VCaP (cell line): ENCODE data around the gene PCNX2.

Source experiments
- H3K27ac ChIP-seq: fragments of 450-650 bp; 2 replicates; pipeline ENCODE4 v1.5.1; 2017
- CTCF ChIP-seq: fragments of 450-650 bp; conservative IDR thresholded peaks from 2 replicates; pipeline ENCODE4 v1.5.1; 2017; ENCODE audit warnings: mild to moderate bottlenecking, moderate library complexity

Gene PCNX2

GRCh38 chr1:233024199-233024598 lies 271.3 kb downstream of the PCNX2 start:
- peak overlapping the region; percentile 93 for H3K27ac ChIP-seq
- no peak for TF ChIP-seq CTCF

GRCh38 chr1:233022246-233022645 lies 273.3 kb downstream of the PCNX2 start:
- TF ChIP-seq CTCF = no peak
- H3K27ac ChIP-seq = no peak overlapping the region

GRCh38 chr1:233020426-233020825 lies 275.1 kb downstream of the PCNX2 start:
- no peak overlapping the region for H3K27ac ChIP-seq
- no peak for TF ChIP-seq CTCF

- TF ChIP-seq CTCF = no peak
- no peak overlapping the region for H3K27ac ChIP-seq
These were observed 275.7 kb downstream of the PCNX2 start for GRCh38 chr1:233019778-233020325.

GRCh38 chr1:233019083-233019482 lies 276.4 kb downstream of the PCNX2 start:
- TF ChIP-seq CTCF = no peak

GRCh38 chr1:233016798-233017197 lies 278.7 kb downstream of the PCNX2 start:
- H3K27ac ChIP-seq = no peak overlapping the region
- no peak for TF ChIP-seq CTCF

More at GRCh38 chr1:233019083-233019482, 276.4 kb downstream of the PCNX2 start:
- no peak overlapping the region for H3K27ac ChIP-seq

GRCh38 chr1:233015965-233016364 lies 279.6 kb downstream of the PCNX2 start:
- no peak for TF ChIP-seq CTCF
- H3K27ac ChIP-seq = no peak overlapping the region
